GM18870 (cell line): Measurements from ENCODE around the gene MYCN.
"Not testable (repeated sequence)": the region's sequence is repeated elsewhere in the genome, so short reads cannot be mapped to it uniquely, and the experiment has no call there.

Experiments used
- ATAC-seq: cut with Tn5 transposase; IDR thresholded peaks from one replicate; pipeline ENCODE4 v1.9.1; 2021; ENCODE audit warnings: moderate library complexity; ENCODE audit not compliant: unreplicated experiment

The MYCN gene

GRCh38 chr2:15907461-15908324 lies 32.7 kb upstream of the MYCN start:
- ATAC-seq = no peak

GRCh38 chr2:15908371-15908770 lies 32.0 kb upstream of the MYCN start:
- ATAC-seq = no peak

- no peak for ATAC-seq
These were observed 31.2 kb upstream of the MYCN start for GRCh38 chr2:15909157-15909556.

- ATAC-seq = no peak
These were observed 30.6 kb upstream of the MYCN start for GRCh38 chr2:15909736-15910135.

GRCh38 chr2:15911270-15911669 lies 29.1 kb upstream of the MYCN start:
- not testable (repeated sequence) for ATAC-seq

GRCh38 chr2:15911686-15912085 lies 28.7 kb upstream of the MYCN start:
- no peak for ATAC-seq

- no peak for ATAC-seq
These were observed 28.1 kb upstream of the MYCN start for GRCh38 chr2:15912203-15912602.

- no peak for ATAC-seq
These were observed 27.2 kb upstream of the MYCN start for GRCh38 chr2:15913146-15913545.

GRCh38 chr2:15914596-15915385 lies 25.6 kb upstream of the MYCN start:
- no peak for ATAC-seq

- not testable (repeated sequence) for ATAC-seq
These were observed 24.8 kb upstream of the MYCN start for GRCh38 chr2:15915546-15915945.

GRCh38 chr2:15916336-15916735 lies 24.0 kb upstream of the MYCN start:
- ATAC-seq = no peak

- ATAC-seq = no peak
These were observed 21.5 kb upstream of the MYCN start for GRCh38 chr2:15918761-15919356.

- ATAC-seq = no peak
These were observed 20.5 kb upstream of the MYCN start for GRCh38 chr2:15919716-15920434.

- no peak for ATAC-seq
These were observed 19.7 kb upstream of the MYCN start for GRCh38 chr2:15920696-15921095.

- ATAC-seq = no peak
These were observed 16.8 kb upstream of the MYCN start for GRCh38 chr2:15923597-15923996.

- no peak for ATAC-seq
These were observed 14.5 kb upstream of the MYCN start for GRCh38 chr2:15925819-15926218.

GRCh38 chr2:15926252-15926651 lies 14.1 kb upstream of the MYCN start:
- ATAC-seq = no peak

GRCh38 chr2:15927551-15928218 lies 12.7 kb upstream of the MYCN start:
- ATAC-seq = no peak

GRCh38 chr2:15929008-15929407 lies 11.3 kb upstream of the MYCN start:
- not testable (repeated sequence) for ATAC-seq

GRCh38 chr2:15929861-15930260 lies 10.5 kb upstream of the MYCN start:
- ATAC-seq = no peak
